ENCODE measurements around the gene PRKG1.

The PRKG1 gene

GRCh38 chr10:52216852-52217251 lies 1142.6 kb downstream of the PRKG1 start:
- Histone ChIP-seq H3K27me3 (ENCODE audit: low read length) (no peaks in the 10 kb centered on the region), H4K20me1 (ENCODE audit: low read depth, low read length) (no peaks in the 10 kb centered on the region), H3K9me3 (ENCODE audit: insufficient read depth, low read length) (no peaks in the 10 kb centered on the region), H3K4me2 (ENCODE audit: low read depth, low read length, poor library complexity, severe bottlenecking) (peak overlapping the region; percentile 15), H2AFZ (ENCODE audit: low read depth, low read length, severe bottlenecking) (no peak overlapping the region), H3K79me2 (ENCODE audit: insufficient read depth, low read length) (no peaks in the 10 kb centered on the region), H3K9me2 (replicated peaks; ENCODE audit: insufficient read depth, low read length) (no peaks in the 10 kb centered on the region), H3F3A (ENCODE audit: insufficient read depth) (no peaks in the 10 kb centered on the region), H3K36me3 (ENCODE audit: low read length) (no peaks in the 10 kb centered on the region), H3K9ac (ENCODE audit: low read length) (no peak overlapping the region), H3K4me3 (ENCODE audit: insufficient read depth, low read length, poor library complexity, severe bottlenecking) (no peak overlapping the region), H3K27ac (ENCODE audit: low read depth, low read length) (no peak overlapping the region)
- TF ChIP-seq EZH2phosphoT487 (conservative IDR thresholded peaks at IDR 0.05; ENCODE audit: low read length) = no peak
- TF ChIP-seq, protein P1, sequence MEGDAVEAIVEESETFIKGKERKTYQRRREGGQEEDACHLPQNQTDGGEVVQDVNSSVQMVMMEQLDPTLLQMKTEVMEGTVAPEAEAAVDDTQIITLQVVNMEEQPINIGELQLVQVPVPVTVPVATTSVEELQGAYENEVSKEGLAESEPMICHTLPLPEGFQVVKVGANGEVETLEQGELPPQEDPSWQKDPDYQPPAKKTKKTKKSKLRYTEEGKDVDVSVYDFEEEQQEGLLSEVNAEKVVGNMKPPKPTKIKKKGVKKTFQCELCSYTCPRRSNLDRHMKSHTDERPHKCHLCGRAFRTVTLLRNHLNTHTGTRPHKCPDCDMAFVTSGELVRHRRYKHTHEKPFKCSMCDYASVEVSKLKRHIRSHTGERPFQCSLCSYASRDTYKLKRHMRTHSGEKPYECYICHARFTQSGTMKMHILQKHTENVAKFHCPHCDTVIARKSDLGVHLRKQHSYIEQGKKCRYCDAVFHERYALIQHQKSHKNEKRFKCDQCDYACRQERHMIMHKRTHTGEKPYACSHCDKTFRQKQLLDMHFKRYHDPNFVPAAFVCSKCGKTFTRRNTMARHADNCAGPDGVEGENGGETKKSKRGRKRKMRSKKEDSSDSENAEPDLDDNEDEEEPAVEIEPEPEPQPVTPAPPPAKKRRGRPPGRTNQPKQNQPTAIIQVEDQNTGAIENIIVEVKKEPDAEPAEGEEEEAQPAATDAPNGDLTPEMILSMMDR (IDR thresholded peaks at IDR 0.05; ENCODE audit: insufficient read depth, low read length, poor library complexity, severe bottlenecking) = no peak

GRCh38 chr10:52217531-52217930 lies 1143.2 kb downstream of the PRKG1 start:
- H3K79me2 ChIP-seq (ENCODE audit: insufficient read depth, low read length) = no peaks in the 10 kb centered on the region
- no peak for TF ChIP-seq EZH2phosphoT487 (conservative IDR thresholded peaks at IDR 0.05; ENCODE audit: low read length)
- TF ChIP-seq, protein P1 (IDR thresholded peaks at IDR 0.05; ENCODE audit: insufficient read depth, low read length, poor library complexity, severe bottlenecking) = no peak
- H3K27ac ChIP-seq (ENCODE audit: low read depth, low read length) = no peak overlapping the region
- no peak overlapping the region for H3K4me3 ChIP-seq (ENCODE audit: insufficient read depth, low read length, poor library complexity, severe bottlenecking)
- H3K36me3 ChIP-seq (ENCODE audit: low read length) = no peaks in the 10 kb centered on the region
- H2AFZ ChIP-seq (ENCODE audit: low read depth, low read length, severe bottlenecking) = no peak overlapping the region
- no peaks in the 10 kb centered on the region for H3F3A ChIP-seq (ENCODE audit: insufficient read depth)
- no peak overlapping the region for H3K4me2 ChIP-seq (ENCODE audit: low read depth, low read length, poor library complexity, severe bottlenecking)
- H3K9me2 ChIP-seq (replicated peaks; ENCODE audit: insufficient read depth, low read length) = no peaks in the 10 kb centered on the region
- no peaks in the 10 kb centered on the region for H4K20me1 ChIP-seq (ENCODE audit: low read depth, low read length)
- no peaks in the 10 kb centered on the region for H3K27me3 ChIP-seq (ENCODE audit: low read length)
- H3K9me3 ChIP-seq (ENCODE audit: insufficient read depth, low read length) = no peaks in the 10 kb centered on the region
- no peak overlapping the region for H3K9ac ChIP-seq (ENCODE audit: low read length)

DNA sequence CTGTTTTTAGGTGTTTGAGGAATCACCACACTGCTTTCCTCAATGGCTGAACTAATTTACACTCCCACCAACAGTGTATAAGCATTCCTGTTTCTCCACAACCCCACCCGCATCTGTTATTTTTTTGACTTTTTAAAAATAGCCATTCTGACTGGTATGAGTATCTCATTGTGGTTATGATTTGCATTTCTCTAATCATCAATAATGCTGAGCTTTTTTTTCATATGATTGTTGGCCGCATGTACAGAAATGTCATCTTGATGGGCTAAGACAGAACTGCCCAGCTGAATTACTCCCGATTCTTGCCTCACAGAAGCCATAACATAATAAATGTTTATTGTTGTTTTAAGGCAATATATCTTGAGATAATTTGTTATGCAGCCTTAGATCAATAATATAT lies 1146.7 kb downstream of the PRKG1 start:
- H3K4me2 ChIP-seq (ENCODE audit: low read depth, low read length, poor library complexity, severe bottlenecking) = no peak overlapping the region
- no peak for TF ChIP-seq EZH2phosphoT487 (conservative IDR thresholded peaks at IDR 0.05; ENCODE audit: low read length)
- TF ChIP-seq, protein P1 (IDR thresholded peaks at IDR 0.05; ENCODE audit: insufficient read depth, low read length, poor library complexity, severe bottlenecking) = no peak
- H3K36me3 ChIP-seq (ENCODE audit: low read length) = no peaks in the 10 kb centered on the region
- no peaks in the 10 kb centered on the region for H3F3A ChIP-seq (ENCODE audit: insufficient read depth)
- no peaks in the 10 kb centered on the region for H3K27me3 ChIP-seq (ENCODE audit: low read length)
- H3K9me2 ChIP-seq (replicated peaks; ENCODE audit: insufficient read depth, low read length) = no peaks in the 10 kb centered on the region
- no peaks in the 10 kb centered on the region for H4K20me1 ChIP-seq (ENCODE audit: low read depth, low read length)
- no peak overlapping the region for H3K9ac ChIP-seq (ENCODE audit: low read length)
- H3K9me3 ChIP-seq (ENCODE audit: insufficient read depth, low read length) = no peaks in the 10 kb centered on the region
- no peak overlapping the region for H2AFZ ChIP-seq (ENCODE audit: low read depth, low read length, severe bottlenecking)
- H3K79me2 ChIP-seq (ENCODE audit: insufficient read depth, low read length) = no peaks in the 10 kb centered on the region
- H3K27ac ChIP-seq (ENCODE audit: low read depth, low read length) = no peak overlapping the region
- H3K4me3 ChIP-seq (ENCODE audit: insufficient read depth, low read length, poor library complexity, severe bottlenecking) = no peak overlapping the region
